Left hindlimb (tissue), 1 donor: ENCODE results near the gene KRT1.

Experiments
- DNase-seq: peaks from one replicate; pipeline ENCODE4 v3.0.0-alpha.2; 2018

KRT1 gene

GRCh38 chr12:52657250-52657902, 22.8 kb downstream of the KRT1 start:
- no peak for DNase-seq

GRCh38 chr12:52656616-52657015, 23.6 kb downstream of the KRT1 start:
- DNase-seq = no peak

- DNase-seq = no peak
These were observed 24.5 kb downstream of the KRT1 start for GRCh38 chr12:52655720-52656124.

GRCh38 chr12:52655251-52655650, 25.0 kb downstream of the KRT1 start:
- DNase-seq = no peak

- DNase-seq = no peak
These were observed 28.4 kb downstream of the KRT1 start, which contains the start of gene KRT2 for GRCh38 chr12:52651726-52652261. Gene KRT2 (minus strand): TSS chr12:52652211. CDS start chr12:52652142, 69 bp downstream.

- DNase-seq = no peak
These were observed 29.6 kb downstream of the KRT1 start for GRCh38 chr12:52650520-52651081.

GRCh38 chr12:52649066-52649465, 31.1 kb downstream of the KRT1 start:
- DNase-seq = no peak

GRCh38 chr12:52648012-52648550, 32.1 kb downstream of the KRT1 start:
- no peak for DNase-seq

- DNase-seq = no peak
These were observed 32.6 kb downstream of the KRT1 start for GRCh38 chr12:52647601-52648000.

GRCh38 chr12:52646613-52647012, 33.6 kb downstream of the KRT1 start:
- no peak for DNase-seq

- no peak for DNase-seq
These were observed 34.2 kb downstream of the KRT1 start for GRCh38 chr12:52645982-52646381.

GRCh38 chr12:52645120-52645761, 35.0 kb downstream of the KRT1 start:
- DNase-seq = no peak

GRCh38 chr12:52644078-52644415, 36.2 kb downstream of the KRT1 start:
- no peak for DNase-seq

GRCh38 chr12:52643233-52644077, 36.8 kb downstream of the KRT1 start:
- no peak for DNase-seq

GRCh38 chr12:52641468-52641867, 38.7 kb downstream of the KRT1 start:
- no peak for DNase-seq

GRCh38 chr12:52637299-52637698, 42.9 kb downstream of the KRT1 start:
- DNase-seq = no peak

GRCh38 chr12:52636592-52637258, 43.5 kb downstream of the KRT1 start:
- DNase-seq = no peak

- DNase-seq = no peak
These were observed 44.0 kb downstream of the KRT1 start for GRCh38 chr12:52636189-52636588.

- peak; percentile 36 for DNase-seq
These were observed 45.7 kb downstream of the KRT1 start for GRCh38 chr12:52634266-52635056.

GRCh38 chr12:52633383-52633782, 46.8 kb downstream of the KRT1 start:
- DNase-seq = no peak

GRCh38 chr12:52632656-52633055, 47.6 kb downstream of the KRT1 start:
- no peak for DNase-seq
